Measurements from ENCODE around the gene UBAP1L. TPM values are rescaled to one million over a fixed set of nuclear protein-coding genes. Genes with fewer than 3 reads are reported as not detected.

The UBAP1L gene
- total RNA-seq, 1 experiment from 2014 or later = 3.0 TPM

GRCh38 chr15:65081270-65081669 is 33.7 kb downstream of the UBAP1L start:
- TF ChIP-seq CTCF (conservative IDR thresholded peaks at IDR 0.05) = no peak
- H3K27me3 Mint-ChIP-seq (ENCODE audit: low read depth) = peaks cover 36% of the 10 kb centered on the region
- Histone ChIP-seq H3T11ph (ENCODE audit: low read length) (no peak overlapping the region), H3K4me1 (ENCODE audit: insufficient read depth, low read length) (peaks cover 16% of the 10 kb centered on the region; the same call in 1 of the 2 replicates), H3K4me2 (ENCODE audit: insufficient read depth, insufficient read length, low read length) (no peak overlapping the region), H4K91ac (ENCODE audit: insufficient read length, low read depth, low read length) (no peak overlapping the region), H3K23me2 (ENCODE audit: insufficient read length, low read depth, low read length, poor library complexity, severe bottlenecking) (no peaks in the 10 kb centered on the region), H2BK12ac (ENCODE audit: insufficient read length, low read depth, low read length) (no peak overlapping the region), H3K9ac (ENCODE audit: extremely low read depth, insufficient read length, low read length) (no peak overlapping the region), H2BK20ac (ENCODE audit: low read depth, low read length, poor library complexity, severe bottlenecking) (no peak overlapping the region), H2AFZ (ENCODE audit: low read length) (no peak overlapping the region), H3K27ac (ENCODE audit: insufficient read length, low read depth, low read length) (no peak overlapping the region), H3K27me3 (ENCODE audit: insufficient read depth, low read length) (no peaks in the 10 kb centered on the region), H2AK5ac (ENCODE audit: insufficient read length, low read length) (no peak overlapping the region), H2BK15ac (ENCODE audit: low read depth, low read length) (no peak overlapping the region), H3K79me2 (ENCODE audit: insufficient read depth, low read length) (no peaks in the 10 kb centered on the region), H3K9me3 (ENCODE audit: control insufficient read depth, low read depth, low read length) (no peaks in the 10 kb centered on the region), H3K18ac (ENCODE audit: insufficient read length, low read depth, low read length) (no peak overlapping the region), H3K56ac (ENCODE audit: insufficient read length, low read depth, low read length) (no peak overlapping the region), H2BK5ac (ENCODE audit: insufficient read length, low read length) (no peak overlapping the region), H3K14ac (ENCODE audit: insufficient read depth, low read length) (no peak overlapping the region), H3K4ac (ENCODE audit: low read depth, low read length) (no peak overlapping the region), H3K23ac (ENCODE audit: insufficient read length, low read depth, low read length) (no peak overlapping the region), H4K8ac (replicated peaks; ENCODE audit: insufficient read length, low read depth, low read length) (no peak overlapping the region), H4K5ac (ENCODE audit: insufficient read length, low read depth, low read length) (no peak overlapping the region), H4K20me1 (ENCODE audit: control insufficient read depth, insufficient read depth, insufficient read length) (no peaks in the 10 kb centered on the region), H2BK120ac (ENCODE audit: low read depth, low read length, poor library complexity, severe bottlenecking) (no peak overlapping the region), H3K79me1 (ENCODE audit: insufficient read depth, low read depth, low read length, poor library complexity, severe bottlenecking) (no peaks in the 10 kb centered on the region)
- H3K4me1 Mint-ChIP-seq = peaks cover 44 to 50% of the 10 kb centered on the region in 2 experiments
- H3K36me3 Mint-ChIP-seq (ENCODE audit: insufficient read depth in 1 of 3, low read depth in 3 of 3) = peaks cover 0 to 1% (median 0%) of the 10 kb centered on the region in 3 experiments; a peak in 1 of 7 replicates
- H3K9me3 Mint-ChIP-seq = no peaks in the 10 kb centered on the region; a peak in 2 of 5 replicates
- no peak for DNase-seq
- no CpG with 5 or more reads among the region's 6 CpGs for WGBS (ENCODE audit: extremely low coverage, insufficient read length, low lambda C conversion rate)
- H3K27ac Mint-ChIP-seq = no peak overlapping the region; a peak in 1 of 7 replicates
- no peak overlapping the region for H3K4me3 Mint-ChIP-seq

Data from H9 (cell line).